Measurements from ENCODE around the gene ERC2. TPM values are rescaled to one million over a fixed set of nuclear protein-coding genes. Genes with fewer than 3 reads are reported as not detected.

Gene ERC2
- total RNA-seq, 2 donors from 2014 or later, result 0.21 to 0.30 TPM

GRCh38 chr3:56201407-56201806 is 266.9 kb downstream of the ERC2 start:
- TF ChIP-seq CTCF (IDR thresholded peaks at IDR 0.05), result no peak
- intact Hi-C loops (cut with DNase I), result no loop called here
- Histone ChIP-seq H3K4me1 (no peaks in the 10 kb centered on the region), H3K27ac (no peak overlapping the region), H3K4me3 (no peak overlapping the region), H3K9me3 (no peaks in the 10 kb centered on the region), H3K36me3 (no peaks in the 10 kb centered on the region), H3K27me3 (no peaks in the 10 kb centered on the region), H3K9ac (ENCODE audit: low read depth in 2 of 2, low read length in 2 of 2) (no peak overlapping the region)
- DNase-seq, result no peak

- no peaks in the 10 kb centered on the region for H3K27me3 ChIP-seq
- no peak overlapping the region for H3K4me3 ChIP-seq
- DNase-seq, result no peak
- no peak overlapping the region for H3K9ac ChIP-seq (ENCODE audit: low read depth in 2 of 2, low read length in 2 of 2)
- H3K4me1 ChIP-seq, result no peaks in the 10 kb centered on the region
- intact Hi-C loops (cut with DNase I), result no loop called here
- H3K9me3 ChIP-seq, result no peaks in the 10 kb centered on the region
- H3K27ac ChIP-seq, result no peak overlapping the region
- no peak for TF ChIP-seq CTCF (IDR thresholded peaks at IDR 0.05)
- H3K36me3 ChIP-seq, result no peaks in the 10 kb centered on the region
Measured at GRCh38 chr3:56200251-56200650, 268.0 kb downstream of the ERC2 start.

DNA sequence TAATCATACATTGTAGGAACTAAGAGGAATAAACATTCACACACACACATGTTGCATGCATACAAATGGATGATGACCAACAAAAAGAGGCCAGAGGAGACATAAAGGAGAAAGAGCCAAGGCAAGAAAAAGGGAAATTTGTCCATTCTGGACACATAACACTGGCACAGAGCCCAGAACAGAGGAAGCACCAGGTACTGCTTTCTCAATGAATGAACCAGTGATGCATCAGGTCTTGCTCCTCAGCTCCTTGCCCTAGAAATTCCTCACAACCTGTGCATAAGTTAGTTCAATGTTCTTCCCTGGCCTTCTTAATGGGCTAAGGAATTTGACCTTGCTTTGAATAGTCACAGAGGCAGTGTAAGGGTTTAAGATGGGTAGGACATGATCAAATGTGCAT is 270.3 kb downstream of the ERC2 start:
- H3K27me3 ChIP-seq, result no peaks in the 10 kb centered on the region
- H3K9me3 ChIP-seq, result no peaks in the 10 kb centered on the region
- no peaks in the 10 kb centered on the region for H3K36me3 ChIP-seq
- no peak for DNase-seq
- intact Hi-C loops (cut with DNase I), result no loop called here
- no peak overlapping the region for H3K27ac ChIP-seq
- TF ChIP-seq CTCF (IDR thresholded peaks at IDR 0.05), result no peak
- H3K4me3 ChIP-seq, result no peak overlapping the region
- H3K4me1 ChIP-seq, result no peaks in the 10 kb centered on the region
- no peak overlapping the region for H3K9ac ChIP-seq (ENCODE audit: low read depth in 2 of 2, low read length in 2 of 2)

DNA sequence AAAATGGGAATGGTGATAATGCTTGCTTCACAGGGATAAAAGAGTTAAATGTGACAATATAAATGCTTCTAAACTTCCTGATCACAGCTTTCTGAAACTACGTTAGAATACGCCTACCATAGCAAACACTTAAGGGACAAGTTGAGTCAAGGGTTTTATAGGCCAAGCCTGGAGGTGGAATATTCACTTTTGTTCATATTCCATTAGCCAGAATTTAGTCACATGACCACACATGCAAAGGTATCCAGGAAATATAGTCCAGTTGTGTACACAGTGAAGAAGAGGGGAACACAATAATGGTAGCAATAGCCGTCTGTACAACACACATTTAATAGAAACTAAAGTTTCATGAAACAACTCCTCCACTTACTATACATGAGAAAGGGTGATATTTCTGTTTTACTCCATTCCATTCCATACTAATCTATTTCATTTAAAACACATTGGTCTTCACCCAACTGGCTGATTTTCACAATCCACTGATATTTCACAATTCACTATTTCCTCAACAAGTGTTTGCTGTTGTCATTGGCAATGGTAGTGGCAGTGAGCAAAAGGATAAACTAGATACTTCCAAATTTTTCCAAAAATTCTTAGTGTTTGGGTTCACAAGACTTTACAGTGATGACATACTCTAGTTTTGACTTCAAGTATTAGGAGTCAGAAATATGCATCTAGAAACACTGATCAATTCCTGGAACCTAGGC is 270.9 kb downstream of the ERC2 start:
- TF ChIP-seq CTCF (IDR thresholded peaks at IDR 0.05), result no peak
- intact Hi-C loops (cut with DNase I), result no loop called here
- DNase-seq, result no peak
- Histone ChIP-seq H3K9me3 (no peaks in the 10 kb centered on the region), H3K4me1 (no peaks in the 10 kb centered on the region), H3K4me3 (no peak overlapping the region), H3K27me3 (no peaks in the 10 kb centered on the region), H3K36me3 (no peaks in the 10 kb centered on the region), H3K27ac (no peak overlapping the region), H3K9ac (ENCODE audit: low read depth in 2 of 2, low read length in 2 of 2) (no peak overlapping the region)

GRCh38 chr3:56196700-56197099 is 271.6 kb downstream of the ERC2 start:
- H3K27ac ChIP-seq, result no peak overlapping the region
- no peaks in the 10 kb centered on the region for H3K4me1 ChIP-seq
- DNase-seq, result no peak
- H3K36me3 ChIP-seq, result no peaks in the 10 kb centered on the region
- TF ChIP-seq CTCF (IDR thresholded peaks at IDR 0.05), result no peak
- no peak overlapping the region for H3K4me3 ChIP-seq
- H3K9me3 ChIP-seq, result no peaks in the 10 kb centered on the region
- intact Hi-C loops (cut with DNase I), result no loop called here
- H3K27me3 ChIP-seq, result no peaks in the 10 kb centered on the region
- no peak overlapping the region for H3K9ac ChIP-seq (ENCODE audit: low read depth in 2 of 2, low read length in 2 of 2)
